Hepatocyte (in vitro differentiated cells): Measurements from ENCODE around the gene MZT2B. TPM values are rescaled to one million over a fixed set of nuclear protein-coding genes. Genes with fewer than 3 reads are reported as not detected.
"Not testable (repeated sequence)": the region's sequence is repeated elsewhere in the genome, so short reads cannot be mapped to it uniquely, and the experiment has no call there.

Experiments
- DNase-seq: peaks from one replicate; pipeline ENCODE4 v3.0.0-alpha.2; 2016; ENCODE audit warnings: low spot score
- H2AFZ ChIP-seq: fragments of 200-600 bp; sonication (generic); 2 replicates; pipeline ENCODE4 v1.6.0; 2016; ENCODE audit warnings: antibody characterized with exemption, mild to moderate bottlenecking
- H3K27ac ChIP-seq: fragments of 200-600 bp; sonication (generic); 2 replicates; pipeline ENCODE4 v1.5.1; 2016; ENCODE audit warnings: mild to moderate bottlenecking
- H3K27me3 ChIP-seq: fragments of 200-600 bp; sonication (generic); 2 replicates; pipeline ENCODE4 v1.6.1; 2016
- H3K36me3 ChIP-seq: fragments of 200-600 bp; sonication (generic); replicated peaks from 2 replicates; pipeline ENCODE4 v1.5.1; 2016; ENCODE audit warnings: low read depth; ENCODE audit not compliant: insufficient read depth
- H3K4me1 ChIP-seq: fragments of 200-600 bp; sonication (generic); 2 replicates; pipeline ENCODE4 v1.5.1; 2016; ENCODE audit warnings: mild to moderate bottlenecking, moderate library complexity; ENCODE audit not compliant: insufficient read depth
- H3K4me2 ChIP-seq: fragments of 200-600 bp; sonication (generic); 2 replicates; pipeline ENCODE4 v1.6.0; 2016
- H3K4me3 ChIP-seq: fragments of 200-600 bp; sonication (generic); 2 replicates; pipeline ENCODE4 v1.5.1; 2016; ENCODE audit warnings: mild to moderate bottlenecking
- H3K79me2 ChIP-seq: fragments of 200-600 bp; sonication (generic); 2 replicates; pipeline ENCODE4 v1.6.0; 2017; ENCODE audit warnings: mild to moderate bottlenecking
- H3K9me2 ChIP-seq: fragments of 200-600 bp; sonication (generic); replicated peaks from 2 replicates; pipeline ENCODE4 v1.6.0; 2017; ENCODE audit warnings: mild to moderate bottlenecking; ENCODE audit not compliant: insufficient read depth
- H3K9me3 ChIP-seq: fragments of 200-600 bp; sonication (generic); 2 replicates; pipeline ENCODE4 v1.5.1; 2016; ENCODE audit warnings: low read depth, mild to moderate bottlenecking
- H4K20me1 ChIP-seq: fragments of 200-600 bp; sonication (generic); 2 replicates; pipeline ENCODE4 v1.6.0; 2016; ENCODE audit warnings: mild to moderate bottlenecking; ENCODE audit not compliant: insufficient read depth, poor library complexity, severe bottlenecking
- EZH2phosphoT487 ChIP-seq: fragments of 200-600 bp; sonication (generic); IDR thresholded peaks from one replicate; pipeline ENCODE4 v1.6.1; 2018; ENCODE audit warnings: antibody characterized with exemption, mild to moderate bottlenecking, low read depth, moderate library complexity; ENCODE audit not compliant: unreplicated experiment, severe bottlenecking
- WGBS: methylation state at CpG from one replicate; pipeline ENCODE4 v1.1.6; 2016; ENCODE audit warnings: low lambda C conversion rate; ENCODE audit errors: missing lambda C conversion rate; 5-methylcytosine and 5-hydroxymethylcytosine counted together
- polyA plus RNA-seq: library from polyadenylated mRNA; unstranded; fragments of >200 nt; fragmentation: Nextera tagmentation; extraction: Ambion mirVana; gene quantifications from 2 replicates; pipeline ENCODE4 v1.2.1, GENCODE V29; 2016
- total RNA-seq: library from RNA; depleted of rRNA; stranded (reverse); fragments of >200 nt; gene quantifications from 2 replicates; pipeline ENCODE4 v1.2.3, GENCODE V29; 2014

The MZT2B gene
- total and polyA plus RNA-seq, 2 experiments from 2014 or later: 103 to 424 TPM

- Histone ChIP-seq H2AFZ (no peak overlapping the region), H3K9me2 (no peaks in the 10 kb centered on the region), H4K20me1 (no peaks in the 10 kb centered on the region), H3K79me2 (no peaks in the 10 kb centered on the region), H3K4me3 (no peak overlapping the region), H3K27ac (no peak overlapping the region), H3K36me3 (no peaks in the 10 kb centered on the region), H3K27me3 (no peaks in the 10 kb centered on the region), H3K9me3 (no peaks in the 10 kb centered on the region), H3K4me1 (no peaks in the 10 kb centered on the region), H3K4me2 (no peak overlapping the region)
- 94% methylated on average over 15 of the region's 15 CpGs for WGBS
- no peak for DNase-seq
- no peak for TF ChIP-seq EZH2phosphoT487
Measured at GRCh38 chr2:130190237-130190636, 8.2 kb downstream of the MZT2B start.

GRCh38 chr2:130191319-130191718 is 9.3 kb downstream of the MZT2B start:
- not testable (repeated sequence) for DNase-seq, H3K36me3 ChIP-seq, H3K9me3 ChIP-seq, H2AFZ ChIP-seq, H4K20me1 ChIP-seq, H3K9me2 ChIP-seq, H3K27ac ChIP-seq, H3K4me2 ChIP-seq, H3K4me1 ChIP-seq, H3K27me3 ChIP-seq, H3K4me3 ChIP-seq, H3K79me2 ChIP-seq
- 95% methylated on average over 6 of the region's 6 CpGs for WGBS

- not testable (repeated sequence) for DNase-seq, H3K4me1 ChIP-seq, H3K27me3 ChIP-seq, H3K4me3 ChIP-seq, H3K9me2 ChIP-seq, H2AFZ ChIP-seq, H3K36me3 ChIP-seq, H3K79me2 ChIP-seq, H3K27ac ChIP-seq, H3K4me2 ChIP-seq, H4K20me1 ChIP-seq, H3K9me3 ChIP-seq
- WGBS: 80% methylated on average over 3 of the region's 3 CpGs
Measured at GRCh38 chr2:130192451-130192850, 10.4 kb downstream of the MZT2B start.

GRCh38 chr2:130193824-130194223 is 11.8 kb downstream of the MZT2B start:
- not testable (repeated sequence) for DNase-seq, H4K20me1 ChIP-seq, H3K36me3 ChIP-seq, H2AFZ ChIP-seq, H3K4me1 ChIP-seq, H3K79me2 ChIP-seq, H3K4me2 ChIP-seq, H3K4me3 ChIP-seq, H3K9me3 ChIP-seq, H3K9me2 ChIP-seq, H3K27me3 ChIP-seq, H3K27ac ChIP-seq
- WGBS: 89% methylated on average over 22 of the region's 22 CpGs

- H3K27ac ChIP-seq, H2AFZ ChIP-seq, H4K20me1 ChIP-seq, H3K4me3 ChIP-seq, H3K36me3 ChIP-seq, H3K9me3 ChIP-seq, DNase-seq, H3K27me3 ChIP-seq, H3K79me2 ChIP-seq, H3K9me2 ChIP-seq, H3K4me1 ChIP-seq, H3K4me2 ChIP-seq: not testable (repeated sequence)
- 71% methylated on average over 9 of the region's 9 CpGs for WGBS
Measured at GRCh38 chr2:130195089-130195635, 13.1 kb downstream of the MZT2B start.

GRCh38 chr2:130196052-130196451 is 14.0 kb downstream of the MZT2B start:
- not testable (repeated sequence) for H3K79me2 ChIP-seq, H3K9me3 ChIP-seq, H2AFZ ChIP-seq, H3K9me2 ChIP-seq, H3K27ac ChIP-seq, H4K20me1 ChIP-seq, H3K36me3 ChIP-seq, H3K27me3 ChIP-seq, DNase-seq, H3K4me3 ChIP-seq, H3K4me2 ChIP-seq, H3K4me1 ChIP-seq
- WGBS: over 99% methylated on average over 8 of the region's 13 CpGs
